COLO829 (cell line): ENCODE data around the gene GAP43.
"Not testable (repeated sequence)": the region's sequence is repeated elsewhere in the genome, so short reads cannot be mapped to it uniquely, and the experiment has no call there.

Experiments
- DNase-seq: peaks from one replicate; pipeline ENCODE4 v3.0.0; 2012; ENCODE audit warnings: low spot score

The GAP43 gene

GRCh38 chr3:115698851-115699591, 75.7 kb downstream of the GAP43 start:
- peak; percentile 8 for DNase-seq

GRCh38 chr3:115699706-115700105, 76.4 kb downstream of the GAP43 start:
- DNase-seq: peak; percentile 25

- DNase-seq: no peak
These were observed 79.3 kb downstream of the GAP43 start for GRCh38 chr3:115702598-115702997.

GRCh38 chr3:115704661-115705338, 81.5 kb downstream of the GAP43 start:
- no peak for DNase-seq

GRCh38 chr3:115706311-115706829, 83.1 kb downstream of the GAP43 start:
- no peak for DNase-seq

- DNase-seq: no peak
These were observed 85.2 kb downstream of the GAP43 start for GRCh38 chr3:115708540-115708939.

- no peak for DNase-seq
These were observed 85.8 kb downstream of the GAP43 start for GRCh38 chr3:115709093-115709492.

- no peak for DNase-seq
These were observed 86.6 kb downstream of the GAP43 start for GRCh38 chr3:115709931-115710330.

- no peak for DNase-seq
These were observed 87.5 kb downstream of the GAP43 start for GRCh38 chr3:115710799-115711198.

GRCh38 chr3:115712871-115713270, 89.6 kb downstream of the GAP43 start:
- DNase-seq: no peak

- DNase-seq: no peak
These were observed 90.0 kb downstream of the GAP43 start for GRCh38 chr3:115713284-115713683.

GRCh38 chr3:115715241-115715745, 92.0 kb downstream of the GAP43 start:
- no peak for DNase-seq

- DNase-seq: no peak
These were observed 97.7 kb downstream of the GAP43 start for GRCh38 chr3:115720983-115721382.

GRCh38 chr3:115725800-115726199, 102.5 kb downstream of the GAP43 start:
- no peak for DNase-seq

GRCh38 chr3:115727135-115727534, 103.8 kb downstream of the GAP43 start:
- DNase-seq: no peak

GRCh38 chr3:115728013-115728412, 104.7 kb downstream of the GAP43 start:
- no peak for DNase-seq

GRCh38 chr3:115736341-115736740, 113.0 kb downstream of the GAP43 start:
- not testable (repeated sequence) for DNase-seq

GRCh38 chr3:115741650-115742049, 118.3 kb downstream of the GAP43 start:
- no peak for DNase-seq

GRCh38 chr3:115744516-115744915, 121.2 kb downstream of the GAP43 start:
- DNase-seq: peak; percentile 36

GRCh38 chr3:115752978-115753377, 129.7 kb downstream of the GAP43 start:
- DNase-seq: not testable (repeated sequence)

- DNase-seq: no peak
These were observed 134.9 kb downstream of the GAP43 start for GRCh38 chr3:115758076-115758763.

- DNase-seq: no peak
These were observed 137.4 kb downstream of the GAP43 start for GRCh38 chr3:115760716-115761115.

GRCh38 chr3:115761927-115762305, 138.6 kb downstream of the GAP43 start:
- no peak for DNase-seq
